ENCODE results near the gene KLHL35. TPM values are rescaled to one million over a fixed set of nuclear protein-coding genes. Genes with fewer than 3 reads are reported as not detected.
A peak's percentile ranks its signal among the peaks of the same experiment; 100 is the strongest.

The KLHL35 gene
- total RNA-seq, 1 experiment from 2014 or later = 0.83 TPM

DNA sequence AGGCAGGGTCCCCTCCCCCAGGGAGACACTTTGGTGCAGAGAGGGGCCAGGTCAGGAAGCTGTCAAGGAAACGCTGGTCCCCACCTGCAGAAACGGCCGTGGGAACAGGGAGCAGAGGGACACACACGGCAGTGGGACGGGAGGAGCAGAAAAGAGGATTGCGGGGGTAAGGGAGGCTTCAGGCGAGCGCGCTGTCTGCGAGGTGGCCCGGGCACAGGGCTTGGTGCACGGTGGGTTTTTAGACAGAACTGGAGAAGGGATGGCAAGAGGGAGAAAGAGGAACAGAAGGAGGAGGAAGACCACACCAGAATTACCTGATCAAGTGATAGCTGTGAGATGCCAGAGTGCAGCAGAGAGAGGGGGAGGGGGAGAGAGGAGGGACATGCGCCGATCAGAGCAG, 6.0 kb upstream of the KLHL35 start:
- Histone ChIP-seq H4K8ac (replicated peaks; ENCODE audit: insufficient read length, low read depth, low read length) (no peak overlapping the region), H2BK15ac (ENCODE audit: low read depth, low read length) (no peak overlapping the region), H3K14ac (ENCODE audit: insufficient read depth, low read length) (no peak overlapping the region), H2BK20ac (ENCODE audit: low read depth, low read length, poor library complexity, severe bottlenecking) (no peak overlapping the region), H3K23me2 (ENCODE audit: insufficient read length, low read depth, low read length, poor library complexity, severe bottlenecking) (no peaks in the 10 kb centered on the region), H3K79me1 (ENCODE audit: insufficient read depth, low read depth, low read length, poor library complexity, severe bottlenecking) (no peaks in the 10 kb centered on the region), H3K23ac (ENCODE audit: insufficient read length, low read depth, low read length) (no peak overlapping the region), H3K27me3 (ENCODE audit: insufficient read depth, low read length) (no peaks in the 10 kb centered on the region), H3K4me1 (ENCODE audit: insufficient read depth, low read length) (no peaks in the 10 kb centered on the region; the same call in 1 of the 2 replicates), H4K91ac (ENCODE audit: insufficient read length, low read depth, low read length) (no peak overlapping the region), H3K4me2 (ENCODE audit: insufficient read depth, insufficient read length, low read length) (no peak overlapping the region), H2BK5ac (ENCODE audit: insufficient read length, low read length) (no peak overlapping the region), H3K18ac (ENCODE audit: insufficient read length, low read depth, low read length) (no peak overlapping the region), H3K79me2 (ENCODE audit: insufficient read depth, low read length) (no peaks in the 10 kb centered on the region), H3T11ph (ENCODE audit: low read length) (no peak overlapping the region), H4K5ac (ENCODE audit: insufficient read length, low read depth, low read length) (no peak overlapping the region), H2BK120ac (ENCODE audit: low read depth, low read length, poor library complexity, severe bottlenecking) (no peak overlapping the region), H3K27ac (ENCODE audit: insufficient read length, low read depth, low read length) (no peak overlapping the region), H3K9ac (ENCODE audit: extremely low read depth, insufficient read length, low read length) (no peak overlapping the region), H2AK5ac (ENCODE audit: insufficient read length, low read length) (no peak overlapping the region), H3K9me3 (ENCODE audit: control insufficient read depth, low read depth, low read length) (no peaks in the 10 kb centered on the region), H3K56ac (ENCODE audit: insufficient read length, low read depth, low read length) (no peak overlapping the region), H3K4ac (ENCODE audit: low read depth, low read length) (no peak overlapping the region), H4K20me1 (ENCODE audit: control insufficient read depth, insufficient read depth, insufficient read length) (no peaks in the 10 kb centered on the region), H2AFZ (ENCODE audit: low read length) (no peak overlapping the region), H2BK12ac (ENCODE audit: insufficient read length, low read depth, low read length) (no peak overlapping the region)
- H3K27me3 Mint-ChIP-seq (ENCODE audit: low read depth) = peaks cover 8% of the 10 kb centered on the region
- H3K9me3 Mint-ChIP-seq = no peaks in the 10 kb centered on the region
- TF ChIP-seq, protein P1, sequence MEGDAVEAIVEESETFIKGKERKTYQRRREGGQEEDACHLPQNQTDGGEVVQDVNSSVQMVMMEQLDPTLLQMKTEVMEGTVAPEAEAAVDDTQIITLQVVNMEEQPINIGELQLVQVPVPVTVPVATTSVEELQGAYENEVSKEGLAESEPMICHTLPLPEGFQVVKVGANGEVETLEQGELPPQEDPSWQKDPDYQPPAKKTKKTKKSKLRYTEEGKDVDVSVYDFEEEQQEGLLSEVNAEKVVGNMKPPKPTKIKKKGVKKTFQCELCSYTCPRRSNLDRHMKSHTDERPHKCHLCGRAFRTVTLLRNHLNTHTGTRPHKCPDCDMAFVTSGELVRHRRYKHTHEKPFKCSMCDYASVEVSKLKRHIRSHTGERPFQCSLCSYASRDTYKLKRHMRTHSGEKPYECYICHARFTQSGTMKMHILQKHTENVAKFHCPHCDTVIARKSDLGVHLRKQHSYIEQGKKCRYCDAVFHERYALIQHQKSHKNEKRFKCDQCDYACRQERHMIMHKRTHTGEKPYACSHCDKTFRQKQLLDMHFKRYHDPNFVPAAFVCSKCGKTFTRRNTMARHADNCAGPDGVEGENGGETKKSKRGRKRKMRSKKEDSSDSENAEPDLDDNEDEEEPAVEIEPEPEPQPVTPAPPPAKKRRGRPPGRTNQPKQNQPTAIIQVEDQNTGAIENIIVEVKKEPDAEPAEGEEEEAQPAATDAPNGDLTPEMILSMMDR (conservative IDR thresholded peaks at IDR 0.05) = no peak
- H3K4me3 Mint-ChIP-seq = peak overlapping the region in 1 of 2 experiments; percentile 53; a peak in 1 of 5 replicates
- no CpG with 5 or more reads among the region's 14 CpGs for WGBS (ENCODE audit: extremely low coverage, insufficient read length, low lambda C conversion rate)
- peaks cover 8 to 21% of the 10 kb centered on the region in 2 experiments for H3K4me1 Mint-ChIP-seq
- H3K27ac Mint-ChIP-seq = no peak overlapping the region
- H3K36me3 Mint-ChIP-seq (ENCODE audit: insufficient read depth in 1 of 3, low read depth in 3 of 3) = no peaks in the 10 kb centered on the region; a peak in 1 of 7 replicates
- no peak for DNase-seq
